Liver (tissue), 9 donors: ENCODE data around the gene ZNF678. TPM values are rescaled to one million over a fixed set of nuclear protein-coding genes. Genes with fewer than 3 reads are reported as not detected.

Experiments used
- DNase-seq: peaks from one replicate; pipeline ENCODE4 v3.0.0-alpha.2; 2017; ENCODE audit warnings: low spot score
- H3K27ac ChIP-seq, 2 donors: one replicate each; pipeline ENCODE4 v1.7.0; 2013; ENCODE audit warnings: inconsistent platforms in 2 of 2, low read length in 2 of 2, control low read depth in 1 of 2, low read depth in 1 of 2, mild to moderate bottlenecking in 1 of 2
- H3K27me3 ChIP-seq, 4 donors: one replicate each; pipeline versions ENCODE4 v1.6.1 to v1.7.0; 2013; ENCODE audit warnings: low read length in 3 of 4, inconsistent platforms in 1 of 4, mild to moderate bottlenecking in 1 of 4, moderate library complexity in 1 of 4; ENCODE audit not compliant: control insufficient read depth in 4 of 4, insufficient read depth in 4 of 4
- H3K36me3 ChIP-seq, 4 donors: one replicate each; pipeline versions ENCODE4 v1.6.1 to v1.7.0; 2013; ENCODE audit warnings: low read length in 3 of 4, mild to moderate bottlenecking in 3 of 4, low read depth in 1 of 4, moderate library complexity in 1 of 4; ENCODE audit not compliant: control insufficient read depth in 4 of 4, insufficient read depth in 3 of 4
- H3K4me1 ChIP-seq, 4 donors: one replicate each; pipeline versions ENCODE4 v1.6.1 to v1.7.0; 2013; ENCODE audit warnings: low read length in 3 of 4, mild to moderate bottlenecking in 3 of 4, moderate library complexity in 1 of 4; ENCODE audit not compliant: control insufficient read depth in 4 of 4, insufficient read depth in 4 of 4
- H3K4me3 ChIP-seq, 3 donors: one replicate each; pipeline versions ENCODE4 v1.6.1 to v1.7.0; 2013; ENCODE audit warnings: low read length in 3 of 3, control low read depth in 1 of 3, low read depth in 1 of 3, mild to moderate bottlenecking in 1 of 3
- H3K9ac ChIP-seq, 2 donors: one replicate each; pipeline ENCODE4 v1.7.0; 2013; ENCODE audit warnings: low read length in 2 of 2, mild to moderate bottlenecking in 2 of 2, moderate library complexity in 2 of 2, control low read depth in 1 of 2, low read depth in 1 of 2
- H3K9me3 ChIP-seq, 4 donors: one replicate each; pipeline versions ENCODE4 v1.6.1 to v1.7.0; 2013; ENCODE audit warnings: low read length in 3 of 4; ENCODE audit not compliant: control insufficient read depth in 4 of 4
- EGR1 ChIP-seq, 2 donors: IDR thresholded peaks; 2 replicates each; pipeline ENCODE4 v1.6.1; 2016 to 2018; ENCODE audit warnings: antibody characterized with exemption in 2 of 2, low read depth in 2 of 2
- FOXA1 ChIP-seq: IDR thresholded peaks from 2 replicates; pipeline ENCODE4 v1.6.1; 2016; ENCODE audit warnings: antibody characterized with exemption
- FOXA2 ChIP-seq: IDR thresholded peaks from 2 replicates; pipeline ENCODE4 v1.6.1; 2016; ENCODE audit warnings: antibody characterized with exemption
- GABPA ChIP-seq, 2 donors: IDR thresholded peaks in 1 of 2; conservative IDR thresholded peaks in 1 of 2; 2 replicates each; pipeline ENCODE4 v1.6.1; 2016; ENCODE audit warnings: antibody characterized with exemption in 2 of 2, mild to moderate bottlenecking in 1 of 2, moderate library complexity in 1 of 2
- HNF4G ChIP-seq: IDR thresholded peaks from 2 replicates; pipeline ENCODE4 v1.6.1; 2016; ENCODE audit warnings: antibody characterized with exemption
- JUND ChIP-seq, 2 donors: IDR thresholded peaks; 2 replicates each; pipeline ENCODE4 v1.6.1; 2016; ENCODE audit warnings: antibody characterized with exemption in 2 of 2
- NR2F2 ChIP-seq: IDR thresholded peaks from 2 replicates; pipeline ENCODE4 v1.6.1; 2016; ENCODE audit warnings: antibody characterized with exemption
- RAD21 ChIP-seq, 2 donors: IDR thresholded peaks; 2 replicates each; pipeline ENCODE4 v1.6.1; 2016; ENCODE audit warnings: antibody characterized with exemption in 2 of 2, mild to moderate bottlenecking in 2 of 2
- TAF1 ChIP-seq: conservative IDR thresholded peaks from 2 replicates; pipeline ENCODE4 v1.6.1; 2016; ENCODE audit warnings: antibody characterized with exemption, mild to moderate bottlenecking
- WGBS: extraction: QIAGEN DNeasy Blood & Tissue Kit; methylation state at CpG from one replicate; pipeline ENCODE4 v1.1.7; 2013; 5-methylcytosine and 5-hydroxymethylcytosine counted together
- polyA plus RNA-seq, 2 donors: library from polyadenylated mRNA; stranded (reverse) in 1 of 2; unstranded in 1 of 2; fragments of 200-250 nt in 1 of 2; fragments of >200 nt in 1 of 2; fragmentation: Nextera tagmentation in 1 of 2; extraction: Ambion mirVana in 1 of 2; gene quantifications; one replicate each; pipeline versions ENCODE4 v1.2.1 to v1.2.3, GENCODE V29; 2013 to 2015
- total RNA-seq, 2 donors: library from RNA; depleted of rRNA; stranded (reverse); fragments of >200 nt; gene quantifications; one replicate each; pipeline ENCODE4 v1.2.3, GENCODE V29; 2014
- TF ChIP-seq, protein P1 (sequence below): IDR thresholded peaks from 2 replicates; pipeline ENCODE4 v1.6.1; 2016; ENCODE audit warnings: antibody characterized with exemption, mild to moderate bottlenecking
- TF ChIP-seq, protein P2 (sequence below): IDR thresholded peaks from 2 replicates; pipeline ENCODE4 v1.6.1; 2016; ENCODE audit warnings: antibody characterized with exemption
- TF ChIP-seq, protein P3 (sequence below): IDR thresholded peaks from 2 replicates; pipeline ENCODE4 v1.6.1; 2016; ENCODE audit warnings: antibody characterized with exemption
- TF ChIP-seq, protein P4 (sequence below): fragments of 150-350 bp; IDR thresholded peaks from 2 replicates; pipeline ENCODE4 v1.5.1; 2017; ENCODE audit warnings: improper control_type of control experiment, low read depth, low read length; ENCODE audit not compliant: missing input control
- TF ChIP-seq, protein P5 (sequence below): IDR thresholded peaks from 2 replicates; pipeline ENCODE4 v1.6.1; 2016; ENCODE audit warnings: antibody characterized with exemption
- donor health status: healthy.
- donor health status: healthy.
- donor health status: healthy.
- donor health status: healthy.
- donor health status: healthy.

The ZNF678 gene
- total and polyA plus RNA-seq, 4 donors = 0.76 to 16.6 (median 4.2) TPM

DNA sequence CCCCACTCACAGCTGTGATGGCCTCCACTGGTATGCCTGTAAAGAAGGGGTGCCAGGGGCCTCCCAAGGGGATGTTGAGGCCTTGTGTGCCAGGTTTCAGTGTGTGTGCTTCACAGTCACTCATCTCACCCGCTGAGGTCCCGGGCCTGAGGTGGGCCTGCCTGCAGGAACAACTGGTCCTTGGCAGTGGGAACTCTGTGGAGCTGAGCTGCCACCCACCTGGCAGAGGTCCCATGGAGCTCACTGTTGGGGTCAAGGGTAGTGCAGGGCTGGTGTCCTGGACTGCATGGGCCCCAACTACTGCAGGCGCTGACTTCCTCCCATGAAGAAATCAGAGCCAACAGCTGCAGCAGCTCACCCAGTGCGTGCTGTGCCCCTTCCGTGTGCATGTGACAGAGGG lies 17.3 kb upstream of the ZNF678 start:
- no peak overlapping the region for H3K9ac ChIP-seq
- no peak overlapping the region for H3K27ac ChIP-seq
- DNase-seq = no peak
- peaks cover 2 to 6% (median 3%) of the 10 kb centered on the region in 4 donors for H3K9me3 ChIP-seq
- no peak overlapping the region for H3K4me3 ChIP-seq
- no peaks in the 10 kb centered on the region for H3K27me3 ChIP-seq
- H3K4me1 ChIP-seq = peaks cover 2 to 5% (median 5%) of the 10 kb centered on the region in 4 donors
- H3K36me3 ChIP-seq = no peaks in the 10 kb centered on the region
- TF ChIP-seq GABPA (IDR thresholded peaks at IDR 0.05 in 1 of 2, conservative IDR thresholded peaks at IDR 0.05 in 1 of 2) (no peak), RAD21 (IDR thresholded peaks at IDR 0.05) (no peak), FOXA2 (no peak), NR2F2 (no peak), JUND (IDR thresholded peaks at IDR 0.05) (no peak), TAF1 (no peak), EGR1 (IDR thresholded peaks at IDR 0.05; ENCODE audit: low read depth in 2 of 2) (no peak), FOXA1 (no peak)
- TF ChIP-seq, protein P1, sequence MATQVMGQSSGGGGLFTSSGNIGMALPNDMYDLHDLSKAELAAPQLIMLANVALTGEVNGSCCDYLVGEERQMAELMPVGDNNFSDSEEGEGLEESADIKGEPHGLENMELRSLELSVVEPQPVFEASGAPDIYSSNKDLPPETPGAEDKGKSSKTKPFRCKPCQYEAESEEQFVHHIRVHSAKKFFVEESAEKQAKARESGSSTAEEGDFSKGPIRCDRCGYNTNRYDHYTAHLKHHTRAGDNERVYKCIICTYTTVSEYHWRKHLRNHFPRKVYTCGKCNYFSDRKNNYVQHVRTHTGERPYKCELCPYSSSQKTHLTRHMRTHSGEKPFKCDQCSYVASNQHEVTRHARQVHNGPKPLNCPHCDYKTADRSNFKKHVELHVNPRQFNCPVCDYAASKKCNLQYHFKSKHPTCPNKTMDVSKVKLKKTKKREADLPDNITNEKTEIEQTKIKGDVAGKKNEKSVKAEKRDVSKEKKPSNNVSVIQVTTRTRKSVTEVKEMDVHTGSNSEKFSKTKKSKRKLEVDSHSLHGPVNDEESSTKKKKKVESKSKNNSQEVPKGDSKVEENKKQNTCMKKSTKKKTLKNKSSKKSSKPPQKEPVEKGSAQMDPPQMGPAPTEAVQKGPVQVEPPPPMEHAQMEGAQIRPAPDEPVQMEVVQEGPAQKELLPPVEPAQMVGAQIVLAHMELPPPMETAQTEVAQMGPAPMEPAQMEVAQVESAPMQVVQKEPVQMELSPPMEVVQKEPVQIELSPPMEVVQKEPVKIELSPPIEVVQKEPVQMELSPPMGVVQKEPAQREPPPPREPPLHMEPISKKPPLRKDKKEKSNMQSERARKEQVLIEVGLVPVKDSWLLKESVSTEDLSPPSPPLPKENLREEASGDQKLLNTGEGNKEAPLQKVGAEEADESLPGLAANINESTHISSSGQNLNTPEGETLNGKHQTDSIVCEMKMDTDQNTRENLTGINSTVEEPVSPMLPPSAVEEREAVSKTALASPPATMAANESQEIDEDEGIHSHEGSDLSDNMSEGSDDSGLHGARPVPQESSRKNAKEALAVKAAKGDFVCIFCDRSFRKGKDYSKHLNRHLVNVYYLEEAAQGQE = no peak
- TF ChIP-seq, protein P2, sequence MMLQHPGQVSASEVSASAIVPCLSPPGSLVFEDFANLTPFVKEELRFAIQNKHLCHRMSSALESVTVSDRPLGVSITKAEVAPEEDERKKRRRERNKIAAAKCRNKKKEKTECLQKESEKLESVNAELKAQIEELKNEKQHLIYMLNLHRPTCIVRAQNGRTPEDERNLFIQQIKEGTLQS = no peak
- TF ChIP-seq, protein P3, sequence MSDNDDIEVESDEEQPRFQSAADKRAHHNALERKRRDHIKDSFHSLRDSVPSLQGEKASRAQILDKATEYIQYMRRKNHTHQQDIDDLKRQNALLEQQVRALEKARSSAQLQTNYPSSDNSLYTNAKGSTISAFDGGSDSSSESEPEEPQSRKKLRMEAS = no peak
- TF ChIP-seq, protein P4, sequence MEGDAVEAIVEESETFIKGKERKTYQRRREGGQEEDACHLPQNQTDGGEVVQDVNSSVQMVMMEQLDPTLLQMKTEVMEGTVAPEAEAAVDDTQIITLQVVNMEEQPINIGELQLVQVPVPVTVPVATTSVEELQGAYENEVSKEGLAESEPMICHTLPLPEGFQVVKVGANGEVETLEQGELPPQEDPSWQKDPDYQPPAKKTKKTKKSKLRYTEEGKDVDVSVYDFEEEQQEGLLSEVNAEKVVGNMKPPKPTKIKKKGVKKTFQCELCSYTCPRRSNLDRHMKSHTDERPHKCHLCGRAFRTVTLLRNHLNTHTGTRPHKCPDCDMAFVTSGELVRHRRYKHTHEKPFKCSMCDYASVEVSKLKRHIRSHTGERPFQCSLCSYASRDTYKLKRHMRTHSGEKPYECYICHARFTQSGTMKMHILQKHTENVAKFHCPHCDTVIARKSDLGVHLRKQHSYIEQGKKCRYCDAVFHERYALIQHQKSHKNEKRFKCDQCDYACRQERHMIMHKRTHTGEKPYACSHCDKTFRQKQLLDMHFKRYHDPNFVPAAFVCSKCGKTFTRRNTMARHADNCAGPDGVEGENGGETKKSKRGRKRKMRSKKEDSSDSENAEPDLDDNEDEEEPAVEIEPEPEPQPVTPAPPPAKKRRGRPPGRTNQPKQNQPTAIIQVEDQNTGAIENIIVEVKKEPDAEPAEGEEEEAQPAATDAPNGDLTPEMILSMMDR = no peak
- WGBS = 89% methylated on average over 5 of the region's 5 CpGs

DNA sequence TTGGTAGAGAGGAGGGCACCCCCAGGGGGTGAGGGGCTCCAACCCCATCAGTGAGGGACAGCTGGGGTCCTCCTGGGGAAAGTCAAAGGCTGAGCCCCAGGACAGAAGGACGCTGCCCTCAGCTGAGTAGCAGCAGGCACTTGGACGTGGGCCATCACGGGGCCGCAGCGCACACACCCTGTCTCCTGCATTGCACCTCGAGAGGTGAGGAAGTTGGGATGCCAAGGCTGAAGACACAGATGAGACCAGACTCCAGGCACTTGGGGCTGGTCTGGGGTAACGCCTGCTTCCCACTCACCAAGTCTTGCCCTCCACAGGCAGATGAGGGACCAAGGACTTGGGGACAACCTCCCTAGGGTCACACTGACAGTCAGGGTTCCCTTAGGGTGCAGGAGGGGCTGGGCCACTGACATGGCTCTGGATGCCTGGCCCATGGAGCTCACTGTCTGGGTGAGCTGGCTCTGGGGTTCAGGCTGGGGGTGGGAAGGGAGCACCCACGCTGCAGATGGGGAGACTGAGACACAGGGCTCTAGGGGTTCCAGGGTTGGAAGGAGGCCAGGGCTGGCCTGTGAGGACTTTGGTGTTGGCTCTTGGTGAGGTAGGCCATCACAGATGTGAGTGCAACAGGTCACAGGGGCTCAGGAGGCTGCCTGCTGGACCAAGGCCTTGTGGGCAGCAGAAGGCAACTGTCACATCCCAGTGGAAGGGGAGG lies 16.6 kb upstream of the ZNF678 start:
- no peak for DNase-seq
- 95% methylated on average over 8 of the region's 8 CpGs for WGBS
- H3K27ac ChIP-seq = no peak overlapping the region
- TF ChIP-seq EGR1 (IDR thresholded peaks at IDR 0.05; ENCODE audit: low read depth in 2 of 2) = no peak
- no peak for TF ChIP-seq JUND (IDR thresholded peaks at IDR 0.05)
- TF ChIP-seq, protein P1 = no peak
- TF ChIP-seq, protein P5, sequence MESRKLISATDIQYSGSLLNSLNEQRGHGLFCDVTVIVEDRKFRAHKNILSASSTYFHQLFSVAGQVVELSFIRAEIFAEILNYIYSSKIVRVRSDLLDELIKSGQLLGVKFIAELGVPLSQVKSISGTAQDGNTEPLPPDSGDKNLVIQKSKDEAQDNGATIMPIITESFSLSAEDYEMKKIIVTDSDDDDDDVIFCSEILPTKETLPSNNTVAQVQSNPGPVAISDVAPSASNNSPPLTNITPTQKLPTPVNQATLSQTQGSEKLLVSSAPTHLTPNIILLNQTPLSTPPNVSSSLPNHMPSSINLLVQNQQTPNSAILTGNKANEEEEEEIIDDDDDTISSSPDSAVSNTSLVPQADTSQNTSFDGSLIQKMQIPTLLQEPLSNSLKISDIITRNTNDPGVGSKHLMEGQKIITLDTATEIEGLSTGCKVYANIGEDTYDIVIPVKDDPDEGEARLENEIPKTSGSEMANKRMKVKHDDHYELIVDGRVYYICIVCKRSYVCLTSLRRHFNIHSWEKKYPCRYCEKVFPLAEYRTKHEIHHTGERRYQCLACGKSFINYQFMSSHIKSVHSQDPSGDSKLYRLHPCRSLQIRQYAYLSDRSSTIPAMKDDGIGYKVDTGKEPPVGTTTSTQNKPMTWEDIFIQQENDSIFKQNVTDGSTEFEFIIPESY = no peak
- TF ChIP-seq NR2F2 = no peak
- no peak for TF ChIP-seq HNF4G
- H3K4me1 ChIP-seq = peaks cover under 1 to 4% (median 2%) of the 10 kb centered on the region in 4 donors
- peaks cover 2 to 6% (median 4%) of the 10 kb centered on the region in 4 donors for H3K9me3 ChIP-seq
- H3K36me3 ChIP-seq = no peaks in the 10 kb centered on the region
- H3K4me3 ChIP-seq = no peak overlapping the region
- H3K9ac ChIP-seq = no peak overlapping the region
- H3K27me3 ChIP-seq = no peaks in the 10 kb centered on the region
